ENCODE results near the gene TSG101. TPM values are rescaled to one million over a fixed set of nuclear protein-coding genes. Genes with fewer than 3 reads are reported as not detected.

TSG101 gene
- total RNA-seq, 4 donors from 2014 or later = 37.2 to 97.7 (median 82.0) TPM

- no peak overlapping the region for H3K4me3 ChIP-seq
- DNase-seq = no peak
- intact Hi-C loops (cut with DNase I; ENCODE audit: low total_unique reads) = no loop called here
- TF ChIP-seq POLR2A (IDR thresholded peaks at IDR 0.05) (no peak), CTCF (IDR thresholded peaks at IDR 0.05) (no peak)
- H3K36me3 ChIP-seq = no peaks in the 10 kb centered on the region
- no peaks in the 10 kb centered on the region for H3K9me3 ChIP-seq
- no peaks in the 10 kb centered on the region for H3K27me3 ChIP-seq
- H3K4me1 ChIP-seq = no peaks in the 10 kb centered on the region
- H3K27ac ChIP-seq = peak overlapping the region in 1 of 2 donors; percentile 45
Measured at GRCh38 chr11:18563090-18563730, 36.5 kb upstream of the TSG101 start.

- H3K27me3 ChIP-seq = no peaks in the 10 kb centered on the region
- H3K4me1 ChIP-seq = no peaks in the 10 kb centered on the region
- no peak overlapping the region for H3K27ac ChIP-seq
- H3K9me3 ChIP-seq = no peaks in the 10 kb centered on the region
- no peaks in the 10 kb centered on the region for H3K36me3 ChIP-seq
- no peak for DNase-seq
- intact Hi-C loops (cut with DNase I; ENCODE audit: low total_unique reads) = no loop called here
- TF ChIP-seq CTCF (IDR thresholded peaks at IDR 0.05) = no peak
- TF ChIP-seq POLR2A (IDR thresholded peaks at IDR 0.05) = no peak
- no peak overlapping the region for H3K4me3 ChIP-seq
Measured at GRCh38 chr11:18548001-18548400, 21.3 kb upstream of the TSG101 start.

- no peak for DNase-seq
- no peak overlapping the region for H3K27ac ChIP-seq
- no peaks in the 10 kb centered on the region for H3K9me3 ChIP-seq
- H3K4me3 ChIP-seq = no peak overlapping the region
- intact Hi-C loops (cut with DNase I; ENCODE audit: low total_unique reads) = no loop called here
- no peaks in the 10 kb centered on the region for H3K4me1 ChIP-seq
- H3K27me3 ChIP-seq = no peaks in the 10 kb centered on the region
- H3K36me3 ChIP-seq = no peaks in the 10 kb centered on the region
- TF ChIP-seq POLR2A (IDR thresholded peaks at IDR 0.05) = no peak
- TF ChIP-seq CTCF (IDR thresholded peaks at IDR 0.05) = peak in 3 of 4 experiments; percentile 12 to 20 (median 17)
Measured at GRCh38 chr11:18540207-18541009, 13.7 kb upstream of the TSG101 start.

- no peaks in the 10 kb centered on the region for H3K36me3 ChIP-seq
- TF ChIP-seq CTCF (IDR thresholded peaks at IDR 0.05) = no peak
- no peak for TF ChIP-seq POLR2A (IDR thresholded peaks at IDR 0.05)
- H3K9me3 ChIP-seq = no peaks in the 10 kb centered on the region
- DNase-seq = no peak
- intact Hi-C loops (cut with DNase I; ENCODE audit: low total_unique reads) = no loop called here
- no peak overlapping the region for H3K27ac ChIP-seq
- no peaks in the 10 kb centered on the region for H3K4me1 ChIP-seq
- H3K4me3 ChIP-seq = no peak overlapping the region
- no peaks in the 10 kb centered on the region for H3K27me3 ChIP-seq
Measured at GRCh38 chr11:18536209-18536608, 9.5 kb upstream of the TSG101 start.

GRCh38 chr11:18534245-18534644 is 7.5 kb upstream of the TSG101 start:
- Histone ChIP-seq H3K27me3 (no peaks in the 10 kb centered on the region), H3K9me3 (no peaks in the 10 kb centered on the region), H3K36me3 (no peaks in the 10 kb centered on the region), H3K4me1 (no peaks in the 10 kb centered on the region), H3K27ac (no peak overlapping the region), H3K4me3 (no peak overlapping the region)
- intact Hi-C loops (cut with DNase I; ENCODE audit: low total_unique reads) = no loop called here
- no peak for TF ChIP-seq POLR2A (IDR thresholded peaks at IDR 0.05)
- no peak for TF ChIP-seq CTCF (IDR thresholded peaks at IDR 0.05)
- no peak for DNase-seq

Data from uterus (tissue), 4 donors.